GM23248 (cell line): ENCODE results near the gene KLHL22. TPM values are rescaled to one million over a fixed set of nuclear protein-coding genes. Genes with fewer than 3 reads are reported as not detected.

Experiments used
- DNase-seq: peaks from one replicate; pipeline ENCODE4 v3.0.0-alpha.2; 2015
- H2AFZ ChIP-seq: fragments of 200-600 bp; sonication (generic); 2 replicates; pipeline ENCODE4 v1.6.1; 2016; ENCODE audit warnings: antibody characterized with exemption
- H3F3A ChIP-seq: fragments of 200-600 bp; sonication (generic); 2 replicates; pipeline ENCODE4 v1.6.1; 2016; ENCODE audit warnings: mild to moderate bottlenecking, antibody characterized with exemption, mixed run types; ENCODE audit not compliant: insufficient read depth
- H3K27ac ChIP-seq: fragments of 200-600 bp; sonication (generic); 2 replicates; pipeline ENCODE4 v1.5.1; 2016; ENCODE audit warnings: mild to moderate bottlenecking
- H3K27me3 ChIP-seq: fragments of 200-600 bp; sonication (generic); replicated peaks from 2 replicates; pipeline ENCODE4 v1.6.1; 2016; ENCODE audit warnings: mild to moderate bottlenecking; ENCODE audit not compliant: insufficient read depth
- H3K36me3 ChIP-seq: fragments of 200-600 bp; sonication (generic); 2 replicates; pipeline ENCODE4 v1.6.1; 2016; ENCODE audit warnings: low read depth, mild to moderate bottlenecking
- H3K4me1 ChIP-seq: fragments of 200-600 bp; sonication (generic); 2 replicates; pipeline ENCODE4 v1.6.1; 2016; ENCODE audit warnings: mild to moderate bottlenecking; ENCODE audit not compliant: insufficient read depth
- H3K4me2 ChIP-seq: fragments of 200-600 bp; sonication (generic); one replicate; pipeline ENCODE4 v1.6.1; 2016; ENCODE audit warnings: mild to moderate bottlenecking; ENCODE audit not compliant: unreplicated experiment
- H3K4me3 ChIP-seq: fragments of 200-600 bp; sonication (generic); 2 replicates; pipeline ENCODE4 v1.5.1; 2016; ENCODE audit warnings: mild to moderate bottlenecking
- H3K79me2 ChIP-seq: fragments of 200-600 bp; sonication (generic); 2 replicates; pipeline ENCODE4 v1.6.1; 2016; ENCODE audit warnings: mild to moderate bottlenecking; ENCODE audit not compliant: insufficient read depth
- H3K9ac ChIP-seq: fragments of 200-600 bp; sonication (generic); 2 replicates; pipeline ENCODE4 v1.6.1; 2016; ENCODE audit warnings: mild to moderate bottlenecking
- H3K9me2 ChIP-seq: fragments of 200-600 bp; sonication (generic); 2 replicates; pipeline ENCODE4 v1.6.1; 2016; ENCODE audit warnings: mixed run types, mild to moderate bottlenecking, moderate library complexity; ENCODE audit not compliant: insufficient read depth
- H3K9me3 ChIP-seq: fragments of 200-600 bp; sonication (generic); one replicate; pipeline ENCODE4 v1.6.1; 2017; ENCODE audit warnings: low read depth
- H4K20me1 ChIP-seq: fragments of 200-600 bp; sonication (generic); 2 replicates; pipeline ENCODE4 v1.6.0; 2016; ENCODE audit not compliant: insufficient read depth
- EZH2 ChIP-seq: fragments of 200-600 bp; sonication (generic); IDR thresholded peaks from 2 replicates; pipeline ENCODE4 v1.6.1; 2018; ENCODE audit warnings: antibody characterized with exemption, mild to moderate bottlenecking; ENCODE audit not compliant: insufficient read depth, poor library complexity, severe bottlenecking
- EZH2phosphoT487 ChIP-seq: fragments of 200-600 bp; sonication (generic); IDR thresholded peaks from 2 replicates; pipeline ENCODE4 v1.6.1; 2018; ENCODE audit warnings: antibody characterized with exemption, moderate library complexity, mild to moderate bottlenecking, low read depth; ENCODE audit not compliant: insufficient read depth
- WGBS, 2 experiments: methylation state at CpG; one replicate each; pipeline ENCODE4 v1.1.6; 2015 to 2017; ENCODE audit warnings: low lambda C conversion rate in 2 of 2, low coverage in 1 of 2; ENCODE audit errors: missing lambda C conversion rate in 2 of 2; 5-methylcytosine and 5-hydroxymethylcytosine counted together
- in situ Hi-C: fragments of 300-500 bp; cut with MboI; formaldehyde crosslinking; loops from 2 replicates; pipeline ENCODE4 v1.15.0; 2020
- polyA plus RNA-seq: library from polyadenylated mRNA; unstranded; fragments of >200 nt; fragmentation: Nextera tagmentation; extraction: Ambion mirVana; gene quantifications from 2 replicates; pipeline ENCODE4 v1.2.1, GENCODE V29; 2016
- total RNA-seq: library from RNA; depleted of rRNA; stranded (reverse); fragments of >200 nt; shearing (Covaris generic); gene quantifications from 2 replicates; pipeline ENCODE4 v1.2.3, GENCODE V29; 2014

The KLHL22 gene
- total and polyA plus RNA-seq, 2 experiments from 2014 or later: 19.0 to 41.3 TPM

DNA sequence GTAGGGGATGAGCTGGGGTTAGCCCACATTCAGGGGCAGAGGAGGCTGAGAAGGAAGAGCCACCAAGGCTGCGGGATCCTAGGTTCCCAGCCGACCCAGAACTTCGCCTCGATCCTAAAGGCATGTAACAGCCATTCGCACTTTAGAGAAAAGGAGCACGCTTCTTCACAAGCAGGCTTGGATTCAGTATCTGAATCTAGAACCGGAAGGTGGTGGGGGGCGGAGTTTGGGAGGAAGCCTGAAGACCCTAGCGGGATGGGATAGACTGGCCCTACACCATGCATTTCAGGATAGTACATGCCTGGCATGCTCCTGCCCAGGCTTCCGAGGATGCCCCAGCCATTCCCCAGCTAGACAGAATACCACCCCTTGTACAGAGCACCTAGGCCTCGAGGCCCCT lies 62.4 kb downstream of the KLHL22 start:
- H4K20me1 ChIP-seq: peaks cover 5% of the 10 kb centered on the region; the same call in 1 of the 2 replicates
- TF ChIP-seq EZH2: no peak
- TF ChIP-seq EZH2phosphoT487: no peak
- H3K27ac ChIP-seq: no peak overlapping the region
- H3K9me2 ChIP-seq: no peaks in the 10 kb centered on the region
- WGBS, 2 experiments: 96 to 98% methylated on average over 11 of the region's 11 CpGs
- in situ Hi-C loops: no loop called here
- H3K4me1 ChIP-seq: peaks cover 11% of the 10 kb centered on the region
- H3K9ac ChIP-seq: no peak overlapping the region
- DNase-seq: no peak
- H3K27me3 ChIP-seq: no peaks in the 10 kb centered on the region
- no peak overlapping the region for H3K4me2 ChIP-seq
- H2AFZ ChIP-seq: no peak overlapping the region
- peaks cover 76% of the 10 kb centered on the region for H3K79me2 ChIP-seq
- no peak overlapping the region for H3K4me3 ChIP-seq
- no peaks in the 10 kb centered on the region for H3F3A ChIP-seq
- H3K36me3 ChIP-seq: peaks cover 7% of the 10 kb centered on the region; the same call in 1 of the 2 replicates
- no peaks in the 10 kb centered on the region for H3K9me3 ChIP-seq

DNA sequence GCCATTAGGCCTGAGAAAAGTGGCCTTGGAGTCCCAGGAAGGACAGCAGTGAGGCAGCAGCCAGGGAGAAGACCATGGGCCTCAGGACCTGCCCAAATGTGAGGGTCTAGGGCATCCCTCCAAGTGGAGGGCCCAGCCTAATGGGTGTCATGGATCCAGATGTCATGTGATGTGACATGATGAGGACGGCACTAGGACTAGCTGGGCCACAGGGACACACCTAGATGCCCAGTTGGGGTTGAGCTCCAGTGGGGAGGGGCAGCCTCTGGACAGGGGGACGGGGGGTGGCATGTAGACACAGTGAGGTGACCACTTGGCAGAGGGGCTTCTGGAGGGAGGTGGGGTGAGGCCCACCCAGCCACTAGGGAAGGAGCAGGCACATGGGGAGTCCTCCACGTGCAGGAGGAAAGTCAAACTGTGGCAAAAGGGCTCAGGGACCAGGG lies 63.3 kb downstream of the KLHL22 start:
- H3K79me2 ChIP-seq: peaks cover 76% of the 10 kb centered on the region
- TF ChIP-seq EZH2 (no peak), EZH2phosphoT487 (no peak)
- no peak overlapping the region for H3K27ac ChIP-seq
- WGBS, 2 experiments: 95 to 100% methylated on average over 2 to 3 of the region's 3 CpGs
- H3K4me3 ChIP-seq: no peak overlapping the region
- DNase-seq: no peak
- H3K9me2 ChIP-seq: no peaks in the 10 kb centered on the region
- H4K20me1 ChIP-seq: peaks cover 5% of the 10 kb centered on the region; the same call in 1 of the 2 replicates
- no peaks in the 10 kb centered on the region for H3K27me3 ChIP-seq
- peaks cover 8% of the 10 kb centered on the region; the same call in 1 of the 2 replicates for H3K36me3 ChIP-seq
- H3K9me3 ChIP-seq: no peaks in the 10 kb centered on the region
- no peaks in the 10 kb centered on the region for H3F3A ChIP-seq
- in situ Hi-C loops: no loop called here
- H2AFZ ChIP-seq: no peak overlapping the region
- H3K4me2 ChIP-seq: no peak overlapping the region
- no peak overlapping the region for H3K9ac ChIP-seq
- H3K4me1 ChIP-seq: peaks cover 11% of the 10 kb centered on the region

DNA sequence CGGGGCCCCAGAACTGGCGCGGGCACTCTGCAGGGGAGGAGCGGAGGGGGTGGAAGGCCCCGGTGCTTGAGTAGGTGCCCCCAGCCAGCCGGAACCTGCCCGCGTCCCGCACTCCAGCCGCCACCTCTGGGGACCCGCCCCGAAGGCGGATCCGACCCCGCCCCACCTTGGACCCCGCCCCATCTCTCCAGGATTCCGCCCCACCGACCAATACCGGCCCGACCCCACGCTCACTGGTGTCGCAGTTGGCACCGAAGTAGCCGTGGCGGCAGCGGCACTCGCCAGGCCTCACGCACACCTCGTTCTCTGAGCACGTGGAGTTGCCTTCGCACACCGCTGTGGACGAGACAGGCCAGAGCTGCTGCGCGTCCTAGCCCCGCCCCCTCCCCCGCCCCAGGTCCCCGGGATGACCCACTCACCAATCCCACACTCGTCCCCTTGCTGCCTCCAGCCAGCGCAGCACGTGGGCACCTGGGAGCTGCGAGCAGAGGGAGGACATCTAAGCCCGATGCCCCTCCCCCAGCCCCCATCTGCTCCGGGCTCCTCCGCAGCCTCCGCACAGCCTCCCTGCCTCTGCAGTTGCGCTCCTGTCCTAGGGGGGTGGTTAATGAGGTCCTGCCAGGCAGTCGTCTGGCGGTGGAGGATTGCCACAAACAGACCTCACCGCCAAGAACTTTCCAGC lies 63.9 kb downstream of the KLHL22 start:
- Histone ChIP-seq H3K36me3 (peaks cover 8% of the 10 kb centered on the region; the same call in 1 of the 2 replicates), H3K4me1 (peaks cover 11% of the 10 kb centered on the region), H3K27ac (no peak overlapping the region), H3K9me3 (no peaks in the 10 kb centered on the region), H2AFZ (no peak overlapping the region), H3K9ac (no peak overlapping the region; the same call in 1 of the 2 replicates), H3K9me2 (no peaks in the 10 kb centered on the region), H3K4me3 (no peak overlapping the region; the same call in 1 of the 2 replicates), H4K20me1 (peaks cover 5% of the 10 kb centered on the region; the same call in 1 of the 2 replicates), H3F3A (no peaks in the 10 kb centered on the region), H3K79me2 (peaks cover 70% of the 10 kb centered on the region), H3K4me2 (peak overlapping the region; percentile 24), H3K27me3 (no peaks in the 10 kb centered on the region)
- DNase-seq: no peak
- 61 to 88% methylated on average over 13 to 47 of the region's 50 CpGs for WGBS, 2 experiments
- no peak for TF ChIP-seq EZH2phosphoT487
- no peak for TF ChIP-seq EZH2
- in situ Hi-C loops: no loop called here

DNA sequence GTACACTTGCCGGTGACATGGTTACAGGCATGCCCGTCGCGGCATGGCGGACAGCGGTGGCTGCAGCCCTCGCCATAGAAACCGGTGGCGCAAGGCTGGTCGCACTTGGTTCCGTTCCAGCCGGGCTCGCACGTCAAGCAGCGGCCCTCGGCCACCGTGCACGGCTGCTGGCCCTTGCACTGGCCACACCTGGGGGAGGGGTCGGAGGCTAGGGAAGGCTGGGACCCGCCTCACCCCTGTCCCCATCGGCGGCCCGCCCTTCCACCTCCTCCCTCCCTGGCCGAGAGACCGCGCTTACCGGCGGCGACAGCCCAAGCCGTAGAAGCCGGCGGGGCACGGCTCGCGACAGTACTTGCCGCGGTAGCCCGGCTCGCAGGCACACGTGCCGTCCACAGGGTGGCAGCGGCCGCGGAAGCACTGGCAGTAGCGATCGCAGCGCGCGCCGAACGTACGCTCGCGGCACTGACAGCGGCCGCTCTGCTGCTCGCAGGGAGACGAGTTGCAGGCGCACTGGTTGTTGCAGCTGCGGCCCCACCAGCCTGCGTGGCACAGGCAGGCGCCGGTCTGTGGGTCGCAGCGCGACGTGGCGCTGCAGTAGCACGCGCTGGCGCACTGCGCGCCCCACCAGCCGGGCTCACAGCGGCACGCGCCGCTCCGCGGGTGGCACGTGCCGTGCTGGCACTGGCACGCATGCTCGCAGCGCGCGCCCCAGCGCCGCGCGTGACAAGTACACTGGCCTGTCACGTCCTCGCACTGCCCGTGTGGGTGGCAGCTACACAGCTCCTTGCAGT lies 64.7 kb downstream of the KLHL22 start:
- TF ChIP-seq EZH2: no peak
- TF ChIP-seq EZH2phosphoT487: no peak
- H3K27me3 ChIP-seq: no peaks in the 10 kb centered on the region
- H3K27ac ChIP-seq: no peak overlapping the region
- H3K4me1 ChIP-seq: peaks cover 10% of the 10 kb centered on the region
- no peaks in the 10 kb centered on the region for H3F3A ChIP-seq
- peak; percentile 75 for DNase-seq
- peaks cover 65% of the 10 kb centered on the region for H3K79me2 ChIP-seq
- H3K9me3 ChIP-seq: no peaks in the 10 kb centered on the region
- no peak overlapping the region; the same call in 1 of the 2 replicates for H3K4me3 ChIP-seq
- WGBS, 2 experiments: 29 to 41% methylated on average over 71 to 84 of the region's 94 CpGs
- peaks cover 5% of the 10 kb centered on the region; the same call in 1 of the 2 replicates for H4K20me1 ChIP-seq
- H3K36me3 ChIP-seq: peaks cover 8% of the 10 kb centered on the region; the same call in 1 of the 2 replicates
- in situ Hi-C loops: no loop called here
- peak overlapping the region; percentile 24 for H3K4me2 ChIP-seq
- no peaks in the 10 kb centered on the region for H3K9me2 ChIP-seq
- no peak overlapping the region for H2AFZ ChIP-seq
- H3K9ac ChIP-seq: no peak overlapping the region; the same call in 1 of the 2 replicates
